HG03039 (cell line): ENCODE data around the gene SEC22A.

Experiments
- ATAC-seq: cut with Tn5 transposase; IDR thresholded peaks from one replicate; pipeline ENCODE4 v1.9.1; 2021; ENCODE audit warnings: mild to moderate bottlenecking, moderate library complexity; ENCODE audit not compliant: unreplicated experiment

Gene SEC22A

GRCh38 chr3:123301331-123302184 lies 99.8 kb downstream of the SEC22A start:
- no peak for ATAC-seq

GRCh38 chr3:123302961-123303360 lies 101.2 kb downstream of the SEC22A start:
- ATAC-seq, result no peak

GRCh38 chr3:123303976-123304560 lies 102.3 kb downstream of the SEC22A start:
- ATAC-seq, result no peak

- ATAC-seq, result no peak
Observed at GRCh38 chr3:123305192-123305591, 103.4 kb downstream of the SEC22A start.

- ATAC-seq, result no peak
Observed at GRCh38 chr3:123307064-123307463, 105.3 kb downstream of the SEC22A start.

- no peak for ATAC-seq
Observed at GRCh38 chr3:123310186-123310585, 108.4 kb downstream of the SEC22A start.

- no peak for ATAC-seq
Observed at GRCh38 chr3:123310741-123311140, 109.0 kb downstream of the SEC22A start.

GRCh38 chr3:123311201-123311600 lies 109.5 kb downstream of the SEC22A start:
- no peak for ATAC-seq

- ATAC-seq, result no peak
Observed at GRCh38 chr3:123312331-123313265, 110.9 kb downstream of the SEC22A start.

GRCh38 chr3:123313889-123314288 lies 112.1 kb downstream of the SEC22A start:
- no peak for ATAC-seq

GRCh38 chr3:123314359-123315270 lies 112.9 kb downstream of the SEC22A start:
- ATAC-seq, result no peak

- no peak for ATAC-seq
Observed at GRCh38 chr3:123315271-123315595, 113.5 kb downstream of the SEC22A start.

GRCh38 chr3:123317716-123318115 lies 116.0 kb downstream of the SEC22A start:
- ATAC-seq, result no peak

- no peak for ATAC-seq
Observed at GRCh38 chr3:123318374-123318773, 116.6 kb downstream of the SEC22A start.

- ATAC-seq, result no peak
Observed at GRCh38 chr3:123319760-123320159, 118.0 kb downstream of the SEC22A start.

- no peak for ATAC-seq
Observed at GRCh38 chr3:123320221-123320620, 118.5 kb downstream of the SEC22A start.

GRCh38 chr3:123321806-123322205 lies 120.1 kb downstream of the SEC22A start:
- no peak for ATAC-seq

- ATAC-seq, result no peak
Observed at GRCh38 chr3:123322866-123323265, 121.1 kb downstream of the SEC22A start.
